ENCODE results near the gene QRFPR. TPM values are rescaled to one million over a fixed set of nuclear protein-coding genes. Genes with fewer than 3 reads are reported as not detected.
A peak's percentile ranks its signal among the peaks of the same experiment; 100 is the strongest.

QRFPR gene
- total and polyA plus RNA-seq, 2 of the 8 experiments (the other 6 are each of a cell fraction or from before 2014, with no cell fraction given), result 1.0 to 2.9 TPM

- Histone ChIP-seq H3K23me2 (ENCODE audit: low read depth, low read length) (no peaks in the 10 kb centered on the region), H3K4me3 (ENCODE audit: extremely low read depth in 1 of 4, insufficient read depth in 2 of 4, low read depth in 3 of 4, low read length in 4 of 4) (no peak overlapping the region), H3K4me2 (ENCODE audit: insufficient read depth in 1 of 2, low read depth in 2 of 2, low read length in 2 of 2) (no peak overlapping the region), H2BK5ac (ENCODE audit: low read depth, low read length) (no peak overlapping the region), H3K27ac (ENCODE audit: low read depth, low read length) (no peak overlapping the region), H2BK120ac (replicated peaks; ENCODE audit: low read depth, low read length) (no peak overlapping the region), H3K36me3 (ENCODE audit: control insufficient read depth in 2 of 4, insufficient read depth in 4 of 4, low read length in 3 of 4) (no peaks in the 10 kb centered on the region), H3K14ac (ENCODE audit: insufficient read length) (no peak overlapping the region), H2BK12ac (ENCODE audit: low read depth, low read length) (no peak overlapping the region), H3K18ac (ENCODE audit: extremely low read depth, low read length) (no peak overlapping the region), H2AK5ac (ENCODE audit: low read depth, low read length) (no peak overlapping the region), H2AFZ (ENCODE audit: low read length) (no peak overlapping the region), H3K9ac (replicated peaks in 1 of 4; ENCODE audit: extremely low read depth in 1 of 4, low read depth in 3 of 4, low read length in 3 of 4) (no peak overlapping the region), H3K79me2 (ENCODE audit: control insufficient read depth in 1 of 2, insufficient read depth in 2 of 2, low read length in 2 of 2) (no peaks in the 10 kb centered on the region), H3K4ac (replicated peaks; ENCODE audit: insufficient read length, low read depth, low read length) (no peak overlapping the region), H4K5ac (ENCODE audit: insufficient read length, low read depth, low read length) (no peak overlapping the region), H3K79me1 (ENCODE audit: low read depth, low read length) (no peaks in the 10 kb centered on the region), H4K91ac (replicated peaks; ENCODE audit: insufficient read length, low read length) (no peak overlapping the region), H3K56ac (replicated peaks; ENCODE audit: insufficient read length, low read depth, low read length) (no peak overlapping the region), H3K23ac (ENCODE audit: insufficient read length) (no peak overlapping the region), H4K20me1 (replicated peaks in 1 of 2; ENCODE audit: control insufficient read depth in 1 of 2, insufficient read depth in 2 of 2, low read length in 2 of 2) (no peaks in the 10 kb centered on the region), H3K4me1 (replicated peaks in 1 of 4; ENCODE audit: control insufficient read depth in 3 of 4, insufficient read depth in 4 of 4, low read length in 3 of 4) (peaks cover 0 to 3% (median 0%) of the 10 kb centered on the region in 4 experiments; a peak in 1 of 7 replicates), H2BK15ac (ENCODE audit: low read length) (no peak overlapping the region), H3K9me3 (ENCODE audit: insufficient read depth in 2 of 2, low read depth in 1 of 2, low read length in 1 of 2) (no peaks in the 10 kb centered on the region), H4K8ac (ENCODE audit: extremely low read depth, insufficient read depth, low read length) (no peak overlapping the region), H3K27me3 (replicated peaks in 1 of 4; ENCODE audit: control insufficient read depth in 3 of 4, extremely low read depth in 1 of 4, insufficient read depth in 3 of 4, low read length in 3 of 4) (no peaks in the 10 kb centered on the region), H2BK20ac (ENCODE audit: low read length) (no peak overlapping the region)
- ChIA-PET POLR2A (ENCODE audit: partially characterized antibody) (no interaction called here), CTCF (ENCODE audit: partially characterized antibody) (interaction anchor here (0.6 to 1.9 kb wide), 10 partner anchors 9 to 349 kb away, joined by 3 to 6 read pairs (median 3); no protein-coding TSS in a partner anchor)
- FAIRE-seq (no peak), DNase-seq (ENCODE audit: low read depth in 1 of 2, low spot score in 2 of 2) (no peak)
- TF ChIP-seq ZNF274 (IDR thresholded peaks at IDR 0.05; ENCODE audit: borderline replicate concordance, extremely low read depth, low read length), result no peak
- TF ChIP-seq NRF1 (IDR thresholded peaks at IDR 0.05; ENCODE audit: low read depth, low read length), result no peak
- peak in 1 of 3 experiments; percentile 18; a peak in 1 of 4 replicates for TF ChIP-seq CTCF (IDR thresholded peaks at IDR 0.05; ENCODE audit: control extremely low read depth in 1 of 3, insufficient read depth in 1 of 3, low read depth in 1 of 3, low read length in 3 of 3)
- 89% methylated on average over 3 of the region's 3 CpGs; no CpG with 5 or more reads in 1 of the 2 experiments for WGBS, 2 experiments (ENCODE audit: extremely low coverage in 1 of 2, insufficient coverage in 1 of 2, insufficient read length in 1 of 2, insufficient replicate concordance in 2 of 2, low coverage in 1 of 2, low lambda C conversion rate in 2 of 2, missing lambda C conversion rate in 1 of 2)
Measured at GRCh38 chr4:121324331-121324730, 56.5 kb downstream of the QRFPR start.
